ENCODE data around the gene LRRC19. TPM values are rescaled to one million over a fixed set of nuclear protein-coding genes. Genes with fewer than 3 reads are reported as not detected.

LRRC19 gene
- total and polyA plus RNA-seq, 2 donors (not counting 1 experiment from before 2014, with no cell fraction given), result not detected

Other genes with a start within 250 kb of the LRRC19 start
- gene CAAP1, start 112.9 kb downstream of the LRRC19 start, total RNA-seq, result 14.4 and 15.9 TPM in 2 replicates
- 13.9 and 14.1 TPM in 2 replicates for gene CAAP1, start 112.9 kb downstream of the LRRC19 start, polyA plus RNA-seq
- gene PLAA, start 58.4 kb downstream of the LRRC19 start, total RNA-seq, result 36.7 and 38.1 TPM in 2 replicates
- 29.2 and 31.1 TPM in 2 replicates for gene PLAA, start 58.4 kb downstream of the LRRC19 start, polyA plus RNA-seq
- 14.6 and 18.0 TPM in 2 replicates for gene IFT74, start 49.3 kb downstream of the LRRC19 start, total RNA-seq
- 9.7 and 12.8 TPM in 2 replicates for gene IFT74, start 49.3 kb downstream of the LRRC19 start, polyA plus RNA-seq
- 0.51 and 1.8 TPM in 2 replicates for gene TEK, start 103.6 kb upstream of the LRRC19 start, total RNA-seq
- 0.54 and 0.77 TPM in 2 replicates for gene TEK, start 103.6 kb upstream of the LRRC19 start, polyA plus RNA-seq

All from fibroblast of lung (primary cell).